GM18519 (cell line): ENCODE results near the gene GRIN3B.
"Not testable (repeated sequence)": the region's sequence is repeated elsewhere in the genome, so short reads cannot be mapped to it uniquely, and the experiment has no call there.

Experiments
- ATAC-seq: cut with Tn5 transposase; IDR thresholded peaks from one replicate; pipeline ENCODE4 v1.9.1; 2021; ENCODE audit warnings: mild to moderate bottlenecking, moderate library complexity; ENCODE audit not compliant: unreplicated experiment, low FRiP score

The GRIN3B gene

GRCh38 chr19:1000095-1000494, at the start of gene GRIN3B:
Gene GRIN3B, plus strand, starts transcription at chr19:1000419. Its CDS starts 19 bp downstream, at chr19:1000438.
- ATAC-seq = no peak

GRCh38 chr19:952049-952679, 48.1 kb upstream of the GRIN3B start:
- no peak for ATAC-seq

GRCh38 chr19:952680-953444, 47.4 kb upstream of the GRIN3B start:
- ATAC-seq = no peak

GRCh38 chr19:953445-954271, 46.6 kb upstream of the GRIN3B start:
- no peak for ATAC-seq

GRCh38 chr19:954272-954671, 45.9 kb upstream of the GRIN3B start:
- no peak for ATAC-seq

GRCh38 chr19:954672-955494, 45.3 kb upstream of the GRIN3B start:
- no peak for ATAC-seq

GRCh38 chr19:955803-956765, 44.1 kb upstream of the GRIN3B start:
- no peak for ATAC-seq

GRCh38 chr19:956766-957440, 43.3 kb upstream of the GRIN3B start:
- no peak for ATAC-seq

- ATAC-seq = not testable (repeated sequence)
Measured at GRCh38 chr19:957578-957977, 42.6 kb upstream of the GRIN3B start.

GRCh38 chr19:958967-959855, 41.0 kb upstream of the GRIN3B start:
- ATAC-seq = no peak

GRCh38 chr19:960020-960419, 40.2 kb upstream of the GRIN3B start:
- no peak for ATAC-seq

GRCh38 chr19:960601-960938, 39.6 kb upstream of the GRIN3B start:
- ATAC-seq = no peak

GRCh38 chr19:961866-962620, 38.2 kb upstream of the GRIN3B start:
- ATAC-seq = no peak

GRCh38 chr19:962683-963400, 37.4 kb upstream of the GRIN3B start:
- ATAC-seq = no peak

- no peak for ATAC-seq
Measured at GRCh38 chr19:963486-963951, 36.7 kb upstream of the GRIN3B start.

- ATAC-seq = no peak
Measured at GRCh38 chr19:964116-964520, 36.1 kb upstream of the GRIN3B start.
